A673 (cell line): Measurements from ENCODE around the gene COL9A2. TPM values are rescaled to one million over a fixed set of nuclear protein-coding genes. Genes with fewer than 3 reads are reported as not detected.

ENCODE experiments used
- BruUV-seq: library from RNA; stranded (reverse); fragments of 400-500 nt; replicated peaks from 2 replicates; lab custom pipeline; 2021; lab: Mats Ljungman, UMichigan
- CTCF ChIA-PET: fragments of 300-600 bp; sonication (Branson Sonifier 250); formaldehyde crosslinking; loops from one replicate; lab custom pipeline; 2022; ENCODE audit warnings: antibody characterized with exemption; lab: Charles Lee
- POLR2A ChIA-PET: fragments of 300-600 bp; sonication (Branson Sonifier 250); formaldehyde crosslinking; loops from one replicate; lab custom pipeline; 2022; ENCODE audit warnings: antibody characterized with exemption; ENCODE audit not compliant: low non-redundant PET; lab: Charles Lee
- DNase-seq: peaks from one replicate; pipeline ENCODE4 v3.0.0-alpha.2; 2015; ENCODE audit warnings: low spot score
- H3K27ac ChIP-seq: fragments of 200-600 bp; sonication (generic); 2 replicates; pipeline ENCODE4 v1.5.1; 2016; ENCODE audit warnings: mixed run types, low read depth, mild to moderate bottlenecking, mixed read lengths, antibody characterized with exemption, low read length; ENCODE audit not compliant: poor library complexity, severe bottlenecking
- H3K27me3 ChIP-seq: fragments of 200-600 bp; sonication (generic); replicated peaks from 2 replicates; pipeline ENCODE4 v1.6.1; 2017; ENCODE audit warnings: mixed run types, low read depth, mild to moderate bottlenecking, mixed read lengths, antibody characterized with exemption, low read length; ENCODE audit not compliant: insufficient read depth, poor library complexity
- H3K36me3 ChIP-seq: fragments of 200-600 bp; sonication (generic); 2 replicates; pipeline ENCODE4 v1.6.1; 2016; ENCODE audit warnings: mixed run types, mild to moderate bottlenecking, mixed read lengths, antibody characterized with exemption, low read length; ENCODE audit not compliant: insufficient read depth, poor library complexity, severe bottlenecking
- H3K4me1 ChIP-seq: fragments of 200-600 bp; sonication (generic); 2 replicates; pipeline ENCODE4 v1.6.1; 2017; ENCODE audit warnings: mixed run types, mild to moderate bottlenecking, mixed read lengths, antibody characterized with exemption, low read length; ENCODE audit not compliant: insufficient read depth, poor library complexity, severe bottlenecking
- H3K4me3 ChIP-seq: fragments of 200-600 bp; sonication (generic); 2 replicates; pipeline ENCODE4 v1.5.1; 2016; ENCODE audit warnings: low read depth, mixed run types, mild to moderate bottlenecking, mixed read lengths, low read length; ENCODE audit not compliant: poor library complexity, severe bottlenecking
- H3K9me3 ChIP-seq: fragments of 200-600 bp; sonication (generic); 2 replicates; pipeline ENCODE4 v1.6.1; 2016; ENCODE audit warnings: mixed run types, low read depth, mild to moderate bottlenecking, mixed read lengths, antibody characterized with exemption, low read length; ENCODE audit not compliant: poor library complexity, severe bottlenecking
- EZH2 ChIP-seq: fragments of 200-600 bp; sonication (generic); IDR thresholded peaks from 2 replicates; pipeline ENCODE4 v1.6.1; 2017; ENCODE audit warnings: borderline replicate concordance, low read depth, mild to moderate bottlenecking, mixed read lengths, antibody characterized with exemption, low read length; ENCODE audit not compliant: poor library complexity, severe bottlenecking
- intact Hi-C: fragments of 100-400 bp; cut with micrococcal nuclease; formaldehyde crosslinking; loops from one replicate; pipeline ENCODE4 v1.10.0; 2022; ENCODE audit not compliant: unreplicated experiment
- total RNA-seq: library from RNA; stranded (reverse); gene quantifications from 2 replicates; pipeline ENCODE4 v1.2.3, GENCODE V29; 2021
- TF ChIP-seq, protein P1 (sequence below): fragments of 300-800, 200-600 bp; sonication (generic); conservative IDR thresholded peaks from 2 replicates; pipeline ENCODE4 v1.5.1; 2017; ENCODE audit warnings: low read depth, mild to moderate bottlenecking, antibody characterized with exemption, low read length, moderate library complexity, mixed read lengths

The COL9A2 gene
- total RNA-seq, 1 experiment from 2014 or later = 5.2 TPM

DNA sequence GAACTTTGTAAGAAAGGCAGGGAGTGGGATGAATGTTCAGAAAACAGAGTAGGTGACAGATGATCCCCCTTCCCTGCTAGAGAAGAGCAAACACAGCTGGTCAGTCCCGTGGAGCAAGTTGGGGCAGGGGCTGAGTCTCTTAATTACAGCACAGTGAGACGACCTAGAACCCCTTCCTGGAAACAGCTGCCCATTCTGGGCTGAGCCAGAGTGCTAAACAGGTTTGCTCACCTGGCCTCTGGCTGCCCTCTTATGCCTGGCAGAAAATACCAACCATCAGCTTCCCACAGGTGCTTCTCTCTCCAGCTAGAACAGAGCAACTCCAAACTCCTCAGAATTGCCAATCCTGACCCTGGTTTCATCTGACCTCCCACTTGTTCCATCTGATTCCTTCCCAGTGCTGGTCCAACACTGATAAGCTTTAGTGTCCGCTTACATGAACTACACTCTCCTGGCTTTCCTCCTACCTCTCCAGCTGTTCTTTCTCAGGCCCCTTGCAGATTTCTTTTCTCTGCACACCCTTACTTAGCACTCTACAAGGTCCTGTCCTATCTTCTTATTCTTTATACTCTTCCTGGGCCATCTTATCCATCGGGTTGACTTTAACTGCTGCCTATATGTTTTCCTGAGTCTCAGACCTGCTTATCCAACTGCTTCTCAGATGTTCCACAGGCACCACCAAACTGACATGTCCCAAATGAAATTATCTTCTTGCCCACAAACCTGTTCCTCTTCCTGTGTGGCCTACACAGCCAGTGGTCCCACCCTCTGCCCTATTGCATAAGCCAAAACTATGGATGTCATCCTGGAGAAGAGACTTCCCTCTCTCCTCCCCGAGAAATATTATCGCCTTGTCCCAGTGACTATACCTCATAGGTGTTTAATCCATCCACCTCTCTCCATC lies 22.6 kb upstream of the COL9A2 start:
- TF ChIP-seq, protein P1, sequence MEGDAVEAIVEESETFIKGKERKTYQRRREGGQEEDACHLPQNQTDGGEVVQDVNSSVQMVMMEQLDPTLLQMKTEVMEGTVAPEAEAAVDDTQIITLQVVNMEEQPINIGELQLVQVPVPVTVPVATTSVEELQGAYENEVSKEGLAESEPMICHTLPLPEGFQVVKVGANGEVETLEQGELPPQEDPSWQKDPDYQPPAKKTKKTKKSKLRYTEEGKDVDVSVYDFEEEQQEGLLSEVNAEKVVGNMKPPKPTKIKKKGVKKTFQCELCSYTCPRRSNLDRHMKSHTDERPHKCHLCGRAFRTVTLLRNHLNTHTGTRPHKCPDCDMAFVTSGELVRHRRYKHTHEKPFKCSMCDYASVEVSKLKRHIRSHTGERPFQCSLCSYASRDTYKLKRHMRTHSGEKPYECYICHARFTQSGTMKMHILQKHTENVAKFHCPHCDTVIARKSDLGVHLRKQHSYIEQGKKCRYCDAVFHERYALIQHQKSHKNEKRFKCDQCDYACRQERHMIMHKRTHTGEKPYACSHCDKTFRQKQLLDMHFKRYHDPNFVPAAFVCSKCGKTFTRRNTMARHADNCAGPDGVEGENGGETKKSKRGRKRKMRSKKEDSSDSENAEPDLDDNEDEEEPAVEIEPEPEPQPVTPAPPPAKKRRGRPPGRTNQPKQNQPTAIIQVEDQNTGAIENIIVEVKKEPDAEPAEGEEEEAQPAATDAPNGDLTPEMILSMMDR = no peak
- TF ChIP-seq EZH2 = no peak
- Histone ChIP-seq H3K9me3 (no peaks in the 10 kb centered on the region), H3K27me3 (no peaks in the 10 kb centered on the region), H3K27ac (no peak overlapping the region), H3K4me1 (no peaks in the 10 kb centered on the region), H3K36me3 (no peaks in the 10 kb centered on the region), H3K4me3 (no peak overlapping the region)
- CTCF ChIA-PET = interaction anchor here (0.5 to 2.5 kb wide), 12 partner anchors 12 to 262 kb away, joined by 3 to 25 read pairs (median 5); partner anchors contain the start of gene ZFP69
- POLR2A ChIA-PET = no interaction called here
- intact Hi-C loops = loop anchor here (2.0 to 5.0 kb wide), 3 partner anchors 65 to 262 kb away; no protein-coding TSS in a partner anchor
- no TSS peak for BruUV-seq
- DNase-seq = no peak

GRCh38 chr1:40338745-40339419 lies 21.8 kb upstream of the COL9A2 start:
- Histone ChIP-seq H3K4me1 (no peaks in the 10 kb centered on the region), H3K9me3 (no peaks in the 10 kb centered on the region), H3K36me3 (no peaks in the 10 kb centered on the region), H3K27me3 (no peaks in the 10 kb centered on the region), H3K27ac (no peak overlapping the region), H3K4me3 (no peak overlapping the region)
- CTCF ChIA-PET = interaction anchor here (0.5 to 2.5 kb wide), 17 partner anchors 13 to 278 kb away, joined by 3 to 25 read pairs (median 5); partner anchors contain the start of genes ZFP69 and ZMPSTE24
- no TSS peak for BruUV-seq
- DNase-seq = peak; percentile 88
- intact Hi-C loops = loop anchor here (2.0 to 5.0 kb wide), 3 partner anchors 66 to 262 kb away; no protein-coding TSS in a partner anchor
- TF ChIP-seq, protein P1 = peak; percentile 99
- TF ChIP-seq EZH2 = no peak
- POLR2A ChIA-PET = no interaction called here

DNA sequence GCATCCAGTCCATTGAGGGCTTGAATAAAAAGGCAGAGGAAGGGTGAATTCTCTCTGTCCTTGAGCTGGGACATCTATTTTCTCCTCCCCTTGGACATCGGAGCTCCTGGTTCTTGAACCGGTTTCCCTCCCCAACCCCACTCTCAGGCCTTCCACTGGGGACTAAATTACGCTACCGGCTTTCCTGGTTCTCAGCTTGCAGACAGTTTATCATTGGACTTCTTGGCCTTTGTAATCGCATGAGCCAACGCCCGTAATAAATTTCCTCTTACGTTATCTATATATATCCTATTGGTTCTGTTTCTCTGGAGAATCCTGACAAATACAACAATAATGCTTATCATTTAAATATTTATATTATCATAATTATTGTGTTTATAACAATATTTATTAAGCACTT lies 20.4 kb upstream of the COL9A2 start:
- Histone ChIP-seq H3K27me3 (no peaks in the 10 kb centered on the region), H3K4me3 (no peak overlapping the region), H3K27ac (no peak overlapping the region), H3K4me1 (no peaks in the 10 kb centered on the region), H3K9me3 (no peaks in the 10 kb centered on the region), H3K36me3 (no peaks in the 10 kb centered on the region)
- CTCF ChIA-PET = interaction anchor here (1.8 to 2.5 kb wide), 3 partner anchors 67 to 194 kb away, joined by 11 to 25 read pairs (median 17); no protein-coding TSS in a partner anchor
- no peak for DNase-seq
- no peak for TF ChIP-seq EZH2
- TF ChIP-seq, protein P1 = no peak
- POLR2A ChIA-PET = no interaction called here
- intact Hi-C loops = loop anchor here (5.0 kb wide), 1 partner anchor 260 kb away; no protein-coding TSS in a partner anchor
- no TSS peak for BruUV-seq
